ENCODE data around the gene YOD1.
A peak's percentile ranks its signal among the peaks of the same experiment; 100 is the strongest.

The YOD1 gene

DNA sequence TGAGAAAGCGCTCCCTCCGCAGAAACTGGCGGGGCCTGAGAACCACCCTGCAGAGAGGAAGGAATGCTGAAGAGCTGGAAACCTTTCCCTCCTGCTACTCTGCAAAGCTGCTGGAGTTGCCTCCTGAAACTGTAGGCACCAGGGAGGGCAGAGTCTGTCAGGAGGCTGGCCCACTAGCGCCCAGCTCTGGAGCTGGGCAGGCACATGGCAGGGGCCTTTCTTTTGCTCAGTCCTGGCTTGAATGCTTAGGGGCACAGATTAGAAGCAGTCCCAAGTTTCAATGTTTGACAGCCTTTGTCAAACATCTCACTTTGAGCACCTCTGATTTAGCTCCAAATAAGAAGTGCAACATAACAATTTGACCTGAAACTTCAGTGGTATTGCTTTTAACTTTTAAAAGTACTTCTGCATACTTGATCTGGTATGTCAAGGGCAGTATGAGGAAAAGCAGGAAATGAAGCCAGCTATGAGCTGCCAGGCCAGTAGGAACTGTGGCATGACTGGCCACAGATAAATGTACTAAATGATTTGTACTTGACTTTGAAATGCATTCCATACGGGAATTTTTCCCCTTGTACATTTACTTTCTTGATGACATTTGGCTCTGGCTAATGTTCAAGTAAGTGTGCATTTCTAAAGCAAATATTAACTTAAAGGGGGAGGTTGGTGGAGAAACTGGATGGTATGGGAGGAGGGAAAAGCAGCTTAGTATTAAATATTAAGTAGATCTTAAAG, 25.7 kb downstream of the YOD1 start:
- TF ChIP-seq TAF1 (IDR thresholded peaks at IDR 0.05; ENCODE audit: low read depth), result no peak
- TF ChIP-seq, protein P1, sequence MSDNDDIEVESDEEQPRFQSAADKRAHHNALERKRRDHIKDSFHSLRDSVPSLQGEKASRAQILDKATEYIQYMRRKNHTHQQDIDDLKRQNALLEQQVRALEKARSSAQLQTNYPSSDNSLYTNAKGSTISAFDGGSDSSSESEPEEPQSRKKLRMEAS (IDR thresholded peaks at IDR 0.05), result peak; percentile 47; the same call in 1 of the 2 replicates

DNA sequence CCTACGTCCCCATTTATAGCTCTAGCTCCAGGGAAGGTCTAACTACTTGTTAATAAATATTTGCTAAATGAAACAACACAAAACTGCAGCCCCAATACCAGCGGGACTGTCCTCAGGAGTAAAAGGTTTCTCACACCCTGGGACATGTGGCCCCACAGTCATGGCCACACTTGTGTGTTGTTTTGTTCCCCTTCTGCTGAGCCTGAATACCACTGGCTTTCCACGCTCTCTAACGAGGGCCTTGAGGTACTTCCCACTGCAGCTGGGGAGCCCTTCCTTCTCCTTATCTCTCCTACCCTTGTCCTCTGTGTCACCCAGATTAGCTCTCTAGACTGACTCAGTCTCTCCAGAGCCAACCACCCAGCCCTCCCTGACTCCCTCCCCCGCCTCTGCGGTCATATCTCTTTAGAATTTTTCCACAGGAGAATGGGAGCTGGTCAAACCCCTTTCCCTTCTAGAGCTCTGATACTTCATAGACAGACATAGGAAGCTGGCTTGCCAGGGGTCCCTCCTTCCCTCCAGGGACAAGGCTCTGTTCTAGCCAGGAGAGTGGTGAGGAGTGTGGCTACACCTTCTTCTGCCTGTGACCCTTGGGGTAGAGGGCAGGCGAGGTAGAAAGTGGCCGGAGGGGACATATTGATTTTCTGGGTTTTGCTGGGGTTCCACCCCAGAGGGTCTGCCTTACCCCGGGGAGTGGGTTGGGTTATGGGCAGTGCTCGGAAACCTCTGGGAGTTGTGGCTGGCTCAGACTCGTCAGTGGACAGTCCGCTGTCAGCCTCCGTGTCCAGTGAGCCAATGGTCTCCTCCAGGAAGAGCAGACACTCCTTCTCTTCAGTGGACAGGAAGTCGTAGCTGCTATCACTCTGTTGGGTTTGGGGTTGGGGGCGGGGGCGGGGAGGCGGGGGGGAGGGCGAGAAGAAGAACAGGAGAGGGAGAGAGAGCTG, 26.5 kb downstream of the YOD1 start:
- TF ChIP-seq FOXM1 (IDR thresholded peaks at IDR 0.05; ENCODE audit: borderline replicate concordance, low read depth), result no peak
- TF ChIP-seq ZBTB7A (IDR thresholded peaks at IDR 0.05; ENCODE audit: low read depth), result no peak
- no peak for TF ChIP-seq NFIC (IDR thresholded peaks at IDR 0.05)
- TF ChIP-seq EGR1 (IDR thresholded peaks at IDR 0.05), result no peak
- TF ChIP-seq RAD21 (IDR thresholded peaks at IDR 0.05; ENCODE audit: low read depth), result no peak
- TF ChIP-seq, protein P1 (IDR thresholded peaks at IDR 0.05), result no peak
- TF ChIP-seq TCF12 (IDR thresholded peaks at IDR 0.05; ENCODE audit: low read depth), result no peak
- TF ChIP-seq, protein P2, sequence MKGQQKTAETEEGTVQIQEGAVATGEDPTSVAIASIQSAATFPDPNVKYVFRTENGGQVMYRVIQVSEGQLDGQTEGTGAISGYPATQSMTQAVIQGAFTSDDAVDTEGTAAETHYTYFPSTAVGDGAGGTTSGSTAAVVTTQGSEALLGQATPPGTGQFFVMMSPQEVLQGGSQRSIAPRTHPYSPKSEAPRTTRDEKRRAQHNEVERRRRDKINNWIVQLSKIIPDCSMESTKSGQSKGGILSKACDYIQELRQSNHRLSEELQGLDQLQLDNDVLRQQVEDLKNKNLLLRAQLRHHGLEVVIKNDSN (IDR thresholded peaks at IDR 0.05), result no peak
- TF ChIP-seq YY1 (IDR thresholded peaks at IDR 0.05; ENCODE audit: low read depth), result no peak
- no peak for TF ChIP-seq TAF1 (IDR thresholded peaks at IDR 0.05; ENCODE audit: low read depth)
- no peak for TF ChIP-seq TEAD4 (IDR thresholded peaks at IDR 0.05)
- no peak for TF ChIP-seq CEBPB (IDR thresholded peaks at IDR 0.05)
- TF ChIP-seq, protein P3, sequence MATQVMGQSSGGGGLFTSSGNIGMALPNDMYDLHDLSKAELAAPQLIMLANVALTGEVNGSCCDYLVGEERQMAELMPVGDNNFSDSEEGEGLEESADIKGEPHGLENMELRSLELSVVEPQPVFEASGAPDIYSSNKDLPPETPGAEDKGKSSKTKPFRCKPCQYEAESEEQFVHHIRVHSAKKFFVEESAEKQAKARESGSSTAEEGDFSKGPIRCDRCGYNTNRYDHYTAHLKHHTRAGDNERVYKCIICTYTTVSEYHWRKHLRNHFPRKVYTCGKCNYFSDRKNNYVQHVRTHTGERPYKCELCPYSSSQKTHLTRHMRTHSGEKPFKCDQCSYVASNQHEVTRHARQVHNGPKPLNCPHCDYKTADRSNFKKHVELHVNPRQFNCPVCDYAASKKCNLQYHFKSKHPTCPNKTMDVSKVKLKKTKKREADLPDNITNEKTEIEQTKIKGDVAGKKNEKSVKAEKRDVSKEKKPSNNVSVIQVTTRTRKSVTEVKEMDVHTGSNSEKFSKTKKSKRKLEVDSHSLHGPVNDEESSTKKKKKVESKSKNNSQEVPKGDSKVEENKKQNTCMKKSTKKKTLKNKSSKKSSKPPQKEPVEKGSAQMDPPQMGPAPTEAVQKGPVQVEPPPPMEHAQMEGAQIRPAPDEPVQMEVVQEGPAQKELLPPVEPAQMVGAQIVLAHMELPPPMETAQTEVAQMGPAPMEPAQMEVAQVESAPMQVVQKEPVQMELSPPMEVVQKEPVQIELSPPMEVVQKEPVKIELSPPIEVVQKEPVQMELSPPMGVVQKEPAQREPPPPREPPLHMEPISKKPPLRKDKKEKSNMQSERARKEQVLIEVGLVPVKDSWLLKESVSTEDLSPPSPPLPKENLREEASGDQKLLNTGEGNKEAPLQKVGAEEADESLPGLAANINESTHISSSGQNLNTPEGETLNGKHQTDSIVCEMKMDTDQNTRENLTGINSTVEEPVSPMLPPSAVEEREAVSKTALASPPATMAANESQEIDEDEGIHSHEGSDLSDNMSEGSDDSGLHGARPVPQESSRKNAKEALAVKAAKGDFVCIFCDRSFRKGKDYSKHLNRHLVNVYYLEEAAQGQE (IDR thresholded peaks at IDR 0.05; ENCODE audit: low read depth), result no peak
- TF ChIP-seq CREB1 (IDR thresholded peaks at IDR 0.05; ENCODE audit: low read depth), result no peak
- no peak for TF ChIP-seq EP300 (IDR thresholded peaks at IDR 0.05; ENCODE audit: borderline replicate concordance)

DNA sequence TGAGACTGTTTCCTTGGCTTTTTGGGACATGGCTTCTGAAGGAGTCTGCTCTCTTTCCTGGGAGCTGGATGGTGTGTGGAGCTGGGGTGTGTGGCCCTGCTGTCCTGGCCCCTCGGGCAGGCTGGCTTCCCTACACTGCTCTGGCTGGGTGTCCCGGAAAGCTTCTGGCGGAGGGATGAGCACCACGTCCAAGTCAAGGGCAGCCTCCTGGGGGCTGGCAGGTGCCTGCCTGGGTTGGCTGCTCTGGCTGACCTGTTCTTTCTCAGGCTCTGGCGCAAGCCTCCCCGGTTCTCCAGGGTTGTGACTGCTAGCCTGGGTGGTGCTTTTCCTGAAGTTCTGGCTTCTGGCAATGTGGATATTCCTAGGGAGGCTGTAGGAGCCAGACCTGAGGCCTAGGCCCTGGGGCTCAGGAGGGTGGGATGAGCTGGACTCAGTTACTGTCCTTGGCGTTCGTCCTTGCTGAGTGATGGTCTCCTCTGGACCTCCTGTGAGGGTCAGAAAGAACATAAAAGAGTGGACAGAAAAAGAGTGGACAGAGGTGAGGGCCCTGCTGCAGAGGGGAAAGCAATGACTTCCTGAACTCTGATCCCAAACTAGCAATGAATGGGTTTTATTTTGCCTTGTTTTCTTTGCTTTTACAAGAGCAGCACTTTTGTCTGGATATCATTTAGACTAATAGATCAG, 27.9 kb downstream of the YOD1 start:
- TF ChIP-seq TCF12 (IDR thresholded peaks at IDR 0.05; ENCODE audit: low read depth), result no peak
- no peak for TF ChIP-seq CREB1 (IDR thresholded peaks at IDR 0.05; ENCODE audit: low read depth)

DNA sequence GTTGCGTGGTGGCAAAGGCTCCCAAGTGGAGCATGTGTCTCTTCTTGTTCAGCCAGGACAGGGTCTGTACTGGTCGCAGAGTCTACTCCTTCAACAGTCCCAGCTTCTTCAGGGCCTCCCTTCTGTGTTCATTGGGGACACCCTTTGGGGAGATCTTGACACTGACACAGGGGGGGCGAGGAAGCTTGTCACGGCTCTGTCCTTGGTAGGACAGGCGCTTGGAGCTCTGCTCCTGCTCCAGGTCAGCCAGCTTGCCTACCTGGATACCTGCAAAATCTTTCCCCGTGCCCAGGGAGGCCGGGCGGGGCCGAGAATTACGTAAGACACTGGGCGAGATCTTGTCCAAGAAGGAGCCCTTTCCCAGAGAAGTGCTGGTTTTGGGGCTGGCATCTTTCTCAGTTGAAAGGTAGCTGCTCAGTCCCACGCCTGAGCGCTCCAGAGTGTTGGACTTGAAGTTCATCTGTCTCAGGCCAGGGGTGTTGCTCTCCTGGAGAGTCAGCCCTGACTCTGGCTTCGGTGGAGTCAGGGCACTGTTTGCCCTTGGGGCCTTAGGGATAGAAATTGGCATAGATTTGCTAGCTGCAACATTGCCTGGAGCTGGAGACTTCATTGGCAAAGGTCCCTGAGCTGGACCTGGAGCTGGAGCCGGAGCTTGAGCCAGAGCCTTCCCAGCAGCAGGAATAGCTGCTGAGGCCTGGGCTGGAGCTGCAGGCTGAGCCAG, 29.0 kb downstream of the YOD1 start:
- TF ChIP-seq, protein P3 (IDR thresholded peaks at IDR 0.05; ENCODE audit: low read depth), result peak; percentile 52; the same call in 1 of the 2 replicates
- no peak for TF ChIP-seq YY1 (IDR thresholded peaks at IDR 0.05; ENCODE audit: low read depth)

DNA sequence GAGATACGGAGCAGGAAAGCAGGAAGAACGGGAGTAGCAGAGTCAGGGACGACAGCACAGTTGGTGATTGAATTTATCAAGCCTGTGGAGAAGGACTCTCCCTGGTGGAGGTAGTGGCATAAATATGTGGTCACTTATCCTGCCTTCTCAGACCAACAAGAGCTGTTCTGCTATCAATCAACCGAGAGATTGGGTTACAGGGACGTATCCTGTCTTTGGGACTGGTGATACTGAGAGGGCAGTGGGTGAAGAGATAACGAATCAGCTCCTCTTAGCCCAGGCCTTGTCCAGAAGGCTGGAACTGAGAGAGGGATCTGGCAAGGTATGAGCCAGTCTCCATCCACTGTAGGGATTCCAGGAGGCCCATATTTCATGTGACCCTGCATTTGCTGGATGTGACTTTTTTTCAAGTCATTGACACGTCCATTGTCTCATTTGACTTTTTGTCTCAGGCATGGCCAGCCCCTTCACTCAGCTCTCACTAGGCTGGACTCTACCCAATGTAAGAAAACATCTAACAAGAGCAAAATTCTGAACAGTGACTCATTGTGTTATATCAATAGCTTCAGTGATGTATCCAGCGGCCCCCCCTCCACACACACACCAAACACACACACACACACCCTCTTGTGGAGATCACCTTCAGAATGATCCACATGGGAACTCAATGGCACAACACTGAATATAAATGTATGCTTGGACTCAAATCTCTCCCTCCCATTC, 29.7 kb downstream of the YOD1 start:
- TF ChIP-seq TAF1 (IDR thresholded peaks at IDR 0.05; ENCODE audit: low read depth), result no peak
- TF ChIP-seq TEAD4 (IDR thresholded peaks at IDR 0.05), result no peak
- no peak for TF ChIP-seq EP300 (IDR thresholded peaks at IDR 0.05; ENCODE audit: borderline replicate concordance)
